MCF 10A (cell line): ENCODE measurements around the gene ADARB2. TPM values are rescaled to one million over a fixed set of nuclear protein-coding genes. Genes with fewer than 3 reads are reported as not detected.

Experiments
- BruUV-seq: library from RNA; stranded (reverse); fragments of 400-500 nt; replicated peaks from 2 replicates; lab custom pipeline; 2021; lab: Mats Ljungman, UMichigan
- CTCF ChIA-PET: fragments of 300-600 bp; sonication (Branson Sonifier 250); formaldehyde crosslinking; extraction: SDS; loops from one replicate; lab custom pipeline; 2021; ENCODE audit warnings: antibody characterized with exemption, inconsistent platforms; lab: Yijun Ruan, JAX
- POLR2A ChIA-PET: fragments of 300-600, 350-650 bp; sonication (Branson Sonifier 250); formaldehyde crosslinking; extraction: SDS; loops from one replicate; lab custom pipeline; 2020; ENCODE audit warnings: antibody characterized with exemption, inconsistent platforms; lab: Yijun Ruan, JAX
- DNase-seq: peaks from one replicate; pipeline ENCODE4 v3.0.0-alpha.2; 2018; ENCODE audit not compliant: unreplicated experiment
- H3K27ac Mint-ChIP-seq: one replicate; pipeline ENCODE4 v1.8.0; 2022; ENCODE audit warnings: mild to moderate bottlenecking, low read depth, mixed read lengths; ENCODE audit not compliant: unreplicated experiment
- H3K27me3 Mint-ChIP-seq: one replicate; pipeline ENCODE4 v1.8.0; 2022; ENCODE audit warnings: mixed read lengths; ENCODE audit not compliant: insufficient read depth, unreplicated experiment
- H3K36me3 Mint-ChIP-seq: one replicate; pipeline ENCODE4 v1.8.0; 2022; ENCODE audit warnings: mild to moderate bottlenecking, moderate library complexity, mixed read lengths; ENCODE audit not compliant: insufficient read depth, unreplicated experiment
- H3K4me1 Mint-ChIP-seq: one replicate; pipeline ENCODE4 v1.8.0; 2022; ENCODE audit warnings: mixed read lengths; ENCODE audit not compliant: insufficient read depth, unreplicated experiment
- H3K4me3 Mint-ChIP-seq: one replicate; pipeline ENCODE4 v1.8.0; 2022; ENCODE audit warnings: mild to moderate bottlenecking, moderate library complexity, mixed read lengths; ENCODE audit not compliant: unreplicated experiment
- H3K9me3 Mint-ChIP-seq: one replicate; pipeline ENCODE4 v1.8.0; 2022; ENCODE audit warnings: mixed read lengths; ENCODE audit not compliant: unreplicated experiment
- intact Hi-C: fragments of 100-400 bp; cut with micrococcal nuclease; formaldehyde crosslinking; loops from 2 replicates; pipeline ENCODE4 v1.14.1; 2022
- total RNA-seq: library from RNA; stranded (reverse); gene quantifications from 2 replicates; pipeline ENCODE4 v1.2.3, GENCODE V29; 2022
- TF ChIP-seq, protein P1 (sequence below): fragments of 200-600 bp; IDR thresholded peaks from one replicate; pipeline ENCODE4 v1.8.0; 2022; ENCODE audit warnings: antibody characterized with exemption, mild to moderate bottlenecking; ENCODE audit not compliant: unreplicated experiment

The ADARB2 gene
- total RNA-seq, 1 experiment from 2014 or later = 0.96 TPM

DNA sequence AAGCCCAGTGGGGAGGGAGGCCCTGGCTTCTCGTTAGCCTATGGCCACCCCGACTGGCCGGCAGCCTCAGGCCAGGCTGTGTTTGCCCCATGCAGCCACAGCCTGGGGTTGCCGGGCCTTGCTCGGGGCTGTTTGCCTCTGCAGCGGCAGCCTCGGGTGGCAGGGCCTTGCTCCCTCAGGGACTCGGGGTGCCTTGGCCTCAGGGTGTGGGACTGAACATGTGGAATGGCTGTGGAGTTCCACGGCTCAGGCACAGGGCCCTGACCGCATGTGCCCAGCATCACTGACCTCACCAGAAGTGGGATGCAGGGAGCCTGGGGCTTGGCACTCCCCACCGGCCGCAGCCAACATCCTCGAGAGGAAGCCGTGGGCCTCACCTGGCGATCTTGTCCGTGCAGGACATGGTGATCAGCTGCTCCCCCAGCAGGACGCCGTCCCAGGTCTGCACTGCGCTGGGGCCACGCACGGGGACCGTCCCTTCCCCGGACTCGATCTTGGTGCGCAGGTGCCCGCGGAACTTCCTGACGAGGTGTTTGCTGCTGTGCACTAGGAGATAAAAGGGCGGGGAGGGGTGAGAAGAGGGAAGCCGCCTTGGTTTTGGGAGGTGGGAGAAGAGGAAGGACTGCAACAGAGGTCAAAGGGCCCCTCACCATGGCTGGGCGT is 520.6 kb downstream of the ADARB2 start:
- Mint-ChIP-seq H3K36me3 (no peaks in the 10 kb centered on the region), H3K4me3 (no peak overlapping the region), H3K9me3 (no peaks in the 10 kb centered on the region), H3K27me3 (peaks cover 17% of the 10 kb centered on the region), H3K27ac (no peak overlapping the region), H3K4me1 (no peaks in the 10 kb centered on the region)
- TF ChIP-seq, protein P1, sequence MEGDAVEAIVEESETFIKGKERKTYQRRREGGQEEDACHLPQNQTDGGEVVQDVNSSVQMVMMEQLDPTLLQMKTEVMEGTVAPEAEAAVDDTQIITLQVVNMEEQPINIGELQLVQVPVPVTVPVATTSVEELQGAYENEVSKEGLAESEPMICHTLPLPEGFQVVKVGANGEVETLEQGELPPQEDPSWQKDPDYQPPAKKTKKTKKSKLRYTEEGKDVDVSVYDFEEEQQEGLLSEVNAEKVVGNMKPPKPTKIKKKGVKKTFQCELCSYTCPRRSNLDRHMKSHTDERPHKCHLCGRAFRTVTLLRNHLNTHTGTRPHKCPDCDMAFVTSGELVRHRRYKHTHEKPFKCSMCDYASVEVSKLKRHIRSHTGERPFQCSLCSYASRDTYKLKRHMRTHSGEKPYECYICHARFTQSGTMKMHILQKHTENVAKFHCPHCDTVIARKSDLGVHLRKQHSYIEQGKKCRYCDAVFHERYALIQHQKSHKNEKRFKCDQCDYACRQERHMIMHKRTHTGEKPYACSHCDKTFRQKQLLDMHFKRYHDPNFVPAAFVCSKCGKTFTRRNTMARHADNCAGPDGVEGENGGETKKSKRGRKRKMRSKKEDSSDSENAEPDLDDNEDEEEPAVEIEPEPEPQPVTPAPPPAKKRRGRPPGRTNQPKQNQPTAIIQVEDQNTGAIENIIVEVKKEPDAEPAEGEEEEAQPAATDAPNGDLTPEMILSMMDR = no peak
- no peak for DNase-seq
- POLR2A ChIA-PET = no interaction called here
- no TSS peak for BruUV-seq
- CTCF ChIA-PET = no interaction called here
- intact Hi-C loops = no loop called here

DNA sequence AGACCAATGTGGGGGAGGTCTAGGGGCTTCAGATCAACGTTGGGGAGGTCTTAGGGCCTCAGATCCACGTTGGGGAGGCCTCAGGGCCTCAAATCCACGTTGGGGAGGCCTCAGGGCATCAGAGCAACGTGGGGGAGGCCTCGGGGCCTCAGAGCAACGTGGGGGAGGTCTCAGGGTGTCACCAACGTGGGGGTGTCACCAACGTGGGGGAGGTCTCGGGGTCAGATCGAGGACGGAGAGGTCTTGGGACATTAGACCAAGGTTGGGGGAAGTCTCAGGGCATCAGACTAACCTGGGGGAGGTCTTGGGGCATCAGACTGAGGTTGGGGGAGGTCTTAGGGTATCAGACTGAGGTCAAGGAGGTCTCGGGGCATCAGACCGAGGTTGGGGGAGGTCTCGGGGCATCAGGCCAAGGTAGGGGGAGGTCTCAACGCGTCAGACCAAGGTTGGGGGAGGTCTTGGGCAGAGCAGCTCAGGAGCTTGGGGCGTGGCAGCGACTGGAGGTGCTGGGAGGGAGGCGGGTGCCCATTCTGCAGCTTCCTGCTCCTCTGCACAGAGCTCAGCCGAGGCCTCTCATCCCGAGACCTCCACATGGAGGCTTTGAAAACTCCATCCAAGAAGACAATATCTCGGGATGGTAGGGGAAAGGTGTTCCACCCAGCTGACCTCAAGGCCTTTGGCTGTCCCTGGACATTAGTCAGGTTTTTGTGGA is 521.3 kb downstream of the ADARB2 start:
- TF ChIP-seq, protein P1 = no peak
- H3K27me3 Mint-ChIP-seq = peaks cover 24% of the 10 kb centered on the region
- H3K4me1 Mint-ChIP-seq = no peaks in the 10 kb centered on the region
- intact Hi-C loops = no loop called here
- no peak overlapping the region for H3K4me3 Mint-ChIP-seq
- no TSS peak for BruUV-seq
- ChIA-PET CTCF (no interaction called here), POLR2A (no interaction called here)
- H3K27ac Mint-ChIP-seq = no peak overlapping the region
- no peaks in the 10 kb centered on the region for H3K36me3 Mint-ChIP-seq
- DNase-seq = no peak
- H3K9me3 Mint-ChIP-seq = no peaks in the 10 kb centered on the region

DNA sequence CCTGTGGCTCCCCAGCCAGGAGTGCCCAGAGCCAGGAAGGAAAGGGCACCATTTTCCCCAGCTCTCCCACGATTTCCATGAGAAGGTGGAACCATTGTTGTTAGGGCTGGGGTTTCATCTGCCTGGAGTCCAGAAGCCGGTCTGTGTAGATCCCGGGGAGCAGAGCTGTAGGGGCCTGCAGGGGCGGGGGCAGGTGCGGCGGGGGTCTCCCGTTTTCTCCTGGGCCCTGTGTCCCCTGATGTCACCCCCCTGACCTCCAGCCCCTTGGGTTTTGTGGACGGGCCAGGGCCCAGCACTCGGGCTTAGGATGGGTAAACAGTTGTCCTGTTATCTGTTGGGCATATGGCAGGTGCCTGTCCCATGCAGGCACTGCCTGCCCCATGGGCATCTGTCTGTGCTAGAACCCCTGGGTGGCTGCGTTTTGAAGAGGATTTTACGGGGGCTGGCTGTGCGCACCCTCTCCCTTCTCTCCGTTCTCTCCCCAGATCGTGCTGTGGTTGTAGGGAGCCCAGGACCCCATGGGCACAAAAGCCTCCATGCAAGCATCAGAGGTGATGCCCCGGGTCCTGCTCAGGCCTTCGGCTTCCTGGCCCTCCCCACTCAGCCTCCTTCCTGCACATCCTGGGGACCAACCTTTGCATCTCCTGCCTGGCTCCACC is 522.3 kb downstream of the ADARB2 start:
- intact Hi-C loops = no loop called here
- DNase-seq = no peak
- CTCF ChIA-PET = no interaction called here
- Mint-ChIP-seq H3K9me3 (no peaks in the 10 kb centered on the region), H3K4me3 (no peak overlapping the region), H3K27me3 (peaks cover 34% of the 10 kb centered on the region), H3K27ac (no peak overlapping the region), H3K4me1 (no peaks in the 10 kb centered on the region), H3K36me3 (no peaks in the 10 kb centered on the region)
- TF ChIP-seq, protein P1 = no peak
- BruUV-seq = no TSS peak
- POLR2A ChIA-PET = no interaction called here

DNA sequence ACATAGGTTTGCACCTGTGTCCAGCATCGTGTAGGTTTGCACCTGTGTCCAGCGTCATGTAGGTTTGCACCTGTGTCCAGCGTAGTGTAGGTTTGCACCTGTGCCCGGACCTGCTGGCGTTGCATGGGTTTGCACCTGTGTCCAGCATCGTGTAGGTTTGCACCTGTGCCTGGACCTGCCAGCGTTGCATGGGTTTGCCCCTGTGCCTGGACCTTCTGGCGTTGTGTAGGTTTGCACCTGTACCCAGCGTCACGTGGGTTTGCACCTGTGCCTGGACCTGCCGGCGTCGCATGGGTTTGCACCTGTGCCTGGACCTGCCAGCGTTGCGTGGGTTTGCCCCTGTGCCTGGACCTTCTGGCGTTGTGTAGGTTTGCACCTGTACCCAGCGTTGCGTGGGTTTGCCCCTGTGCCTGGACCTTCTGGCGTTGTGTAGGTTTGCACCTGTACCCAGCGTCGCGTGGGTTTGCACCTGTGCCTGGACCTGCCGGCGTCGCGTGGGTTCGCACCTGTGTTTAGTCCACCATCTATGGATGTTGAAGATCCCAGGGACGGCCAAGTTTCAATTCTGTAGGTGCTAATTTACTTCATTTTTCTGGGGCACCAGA is 523.2 kb downstream of the ADARB2 start:
- no peaks in the 10 kb centered on the region for H3K36me3 Mint-ChIP-seq
- ChIA-PET POLR2A (no interaction called here), CTCF (no interaction called here)
- DNase-seq = no peak
- BruUV-seq = no TSS peak
- intact Hi-C loops = no loop called here
- no peak overlapping the region for H3K27ac Mint-ChIP-seq
- peaks cover 39% of the 10 kb centered on the region for H3K27me3 Mint-ChIP-seq
- H3K4me3 Mint-ChIP-seq = no peak overlapping the region
- no peaks in the 10 kb centered on the region for H3K9me3 Mint-ChIP-seq
- TF ChIP-seq, protein P1 = no peak
- no peaks in the 10 kb centered on the region for H3K4me1 Mint-ChIP-seq
